HTERT RPE-1 (cell line): ENCODE measurements around the gene ZBED4.
"Not testable (repeated sequence)": the region's sequence is repeated elsewhere in the genome, so short reads cannot be mapped to it uniquely, and the experiment has no call there.

Source experiments
- in situ Hi-C: fragments of 300-500 bp; cut with MboI; formaldehyde crosslinking; loops from 4 replicates; pipeline ENCODE4 v1.14.3; 2020; ENCODE audit warnings: low sequenced_read_pairs

ZBED4 gene

DNA sequence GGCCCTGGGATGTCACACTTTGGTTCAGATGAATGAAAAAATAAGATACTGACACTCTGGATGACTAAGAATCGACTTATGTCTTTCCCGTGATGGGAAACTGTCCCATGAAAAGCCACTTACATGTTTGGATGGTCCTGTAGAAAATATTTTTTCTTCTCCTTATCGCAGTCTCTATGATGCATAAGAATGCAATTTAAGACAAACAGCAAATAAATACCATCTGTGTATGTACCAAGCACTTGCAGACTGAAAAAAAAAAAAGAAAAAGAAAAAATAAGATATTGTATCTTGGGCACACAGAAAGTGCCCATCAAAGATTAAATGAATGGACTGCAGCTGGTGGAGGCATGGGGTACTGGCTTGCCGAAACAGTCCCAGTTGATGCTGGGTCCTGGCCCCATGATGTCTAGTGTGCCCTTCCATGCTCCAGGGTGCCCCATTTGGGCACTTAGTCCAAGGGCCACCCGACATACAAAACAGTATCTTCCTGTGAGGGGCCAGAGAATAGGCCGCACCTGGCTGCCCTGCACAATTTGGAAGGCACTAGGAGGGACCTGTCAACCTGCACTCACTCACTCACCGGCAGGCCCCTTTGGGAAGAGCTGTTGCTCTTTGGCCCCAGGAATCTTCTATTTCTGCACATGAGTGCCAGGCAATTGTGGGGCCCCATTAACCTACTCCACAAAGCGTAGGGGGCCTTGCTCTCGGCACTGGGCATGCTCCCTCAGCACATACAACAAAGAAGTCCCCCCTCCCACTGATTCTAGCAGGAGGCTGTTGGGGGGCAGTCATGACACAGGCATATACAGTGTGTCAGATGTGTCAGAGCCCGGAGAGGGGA, 2.5 kb upstream of the ZBED4 start:
- in situ Hi-C loops, result no loop called here

DNA sequence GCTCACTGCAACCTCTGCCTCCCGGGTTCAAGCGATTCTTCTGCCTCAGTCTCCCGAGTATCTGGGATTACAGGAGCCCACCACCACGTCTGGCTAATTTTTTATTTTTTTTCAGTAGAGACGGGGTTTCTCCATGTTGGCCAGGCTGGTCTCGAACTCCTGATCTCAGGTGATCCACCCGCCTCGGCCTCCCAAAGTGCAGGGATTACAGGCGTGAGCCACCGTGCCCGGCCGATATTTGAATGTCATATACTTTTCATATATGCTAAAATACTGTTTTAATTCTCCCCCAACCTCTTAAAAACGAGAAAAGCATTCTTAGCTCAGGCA, 1.1 kb upstream of the ZBED4 start:
- in situ Hi-C loops, result not testable (repeated sequence)

DNA sequence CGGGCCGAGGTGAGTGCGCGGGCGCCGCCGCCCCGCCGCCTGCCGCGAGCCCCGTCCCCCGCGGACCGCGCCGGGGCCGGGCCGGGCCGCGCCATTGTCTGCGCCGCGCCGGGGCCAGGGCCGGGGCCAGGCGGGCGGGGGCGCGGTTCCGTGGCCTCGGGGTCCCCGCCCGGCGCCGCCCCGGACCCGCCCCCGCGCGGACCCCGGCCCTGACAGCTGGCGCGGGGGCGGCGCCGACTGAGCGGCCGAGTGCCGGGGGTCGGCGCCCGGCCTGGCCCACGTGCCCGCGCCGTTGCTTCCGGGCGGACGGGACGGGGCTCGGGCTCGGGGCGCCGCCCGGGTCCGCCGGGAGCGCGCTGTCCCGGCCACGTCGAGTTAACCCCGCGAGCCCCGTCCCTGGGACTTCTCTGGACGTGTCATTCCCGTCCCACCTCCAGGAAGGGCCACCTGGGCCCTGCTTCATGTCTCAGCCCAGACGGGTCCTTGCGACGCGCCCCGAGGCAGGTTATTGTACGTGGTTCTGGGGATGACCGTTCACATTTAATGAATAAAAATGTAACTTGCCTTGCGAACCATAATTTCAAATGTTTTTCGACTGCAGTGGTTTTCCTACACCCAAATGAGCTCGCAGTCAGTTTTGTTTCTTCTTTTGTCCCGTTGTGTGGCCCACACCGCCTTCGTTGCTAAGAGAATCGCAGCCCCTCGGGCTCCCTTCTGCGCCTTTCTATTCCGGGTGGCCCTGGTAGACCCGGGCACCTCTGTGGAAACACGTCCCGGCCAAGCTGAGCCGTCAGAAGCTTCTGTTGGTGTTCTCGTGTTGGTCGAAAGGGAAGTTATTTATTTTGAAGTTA, 562 bp downstream of the ZBED4 start:
- in situ Hi-C loops, result no loop called here

DNA sequence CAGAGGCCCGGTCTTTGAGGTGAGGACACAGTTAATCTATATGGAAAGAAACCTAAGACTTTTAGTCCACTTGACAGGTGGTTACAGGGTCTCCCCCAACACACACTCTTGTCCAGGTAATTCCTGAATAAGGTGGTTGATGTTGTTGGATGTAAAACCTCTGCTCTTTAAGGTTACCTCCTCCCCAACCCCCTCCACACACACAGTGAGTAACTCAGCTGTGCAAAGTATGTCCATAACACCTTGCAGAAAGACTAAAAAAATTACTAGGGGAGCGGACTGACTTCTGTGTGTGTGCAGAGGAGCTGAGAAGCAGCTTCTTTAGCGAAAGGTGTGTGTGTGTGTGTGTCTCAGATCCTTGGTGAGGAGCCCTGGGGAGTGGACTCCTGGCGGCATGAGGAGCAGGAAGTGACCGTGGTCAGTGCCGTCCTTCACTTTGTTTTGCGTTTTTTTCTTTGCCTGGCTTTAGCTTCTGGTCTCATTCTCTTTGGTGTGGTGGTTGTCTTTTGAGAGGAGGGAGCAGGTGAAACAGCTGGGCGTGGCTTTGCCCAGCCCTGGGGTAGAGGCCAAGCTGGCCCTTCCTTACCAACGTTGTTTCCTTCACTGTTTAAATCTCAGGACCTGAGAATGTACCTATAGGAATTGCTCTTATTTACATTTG, 1.7 kb downstream of the ZBED4 start:
- in situ Hi-C loops, result no loop called here

DNA sequence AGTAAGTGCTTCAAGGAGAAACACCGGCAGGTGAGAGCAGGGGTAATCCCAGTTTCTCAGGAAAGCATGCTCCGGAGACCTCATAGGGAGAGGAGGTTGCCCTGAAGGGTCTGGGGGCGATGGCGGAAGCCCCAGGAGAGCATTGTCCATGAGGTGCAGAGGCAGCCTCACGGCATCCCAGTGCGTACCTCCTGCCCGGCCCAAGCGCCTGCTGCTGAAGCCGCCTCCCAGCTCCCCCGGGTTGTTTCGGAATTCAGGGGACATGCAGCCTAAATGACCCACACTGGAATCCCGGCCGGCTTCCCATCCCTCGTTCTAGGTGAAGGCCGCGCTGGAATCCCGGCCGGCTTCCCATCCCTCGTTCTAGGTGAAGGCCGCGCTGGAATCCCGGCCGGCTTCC, 2.7 kb downstream of the ZBED4 start:
- in situ Hi-C loops, result no loop called here

DNA sequence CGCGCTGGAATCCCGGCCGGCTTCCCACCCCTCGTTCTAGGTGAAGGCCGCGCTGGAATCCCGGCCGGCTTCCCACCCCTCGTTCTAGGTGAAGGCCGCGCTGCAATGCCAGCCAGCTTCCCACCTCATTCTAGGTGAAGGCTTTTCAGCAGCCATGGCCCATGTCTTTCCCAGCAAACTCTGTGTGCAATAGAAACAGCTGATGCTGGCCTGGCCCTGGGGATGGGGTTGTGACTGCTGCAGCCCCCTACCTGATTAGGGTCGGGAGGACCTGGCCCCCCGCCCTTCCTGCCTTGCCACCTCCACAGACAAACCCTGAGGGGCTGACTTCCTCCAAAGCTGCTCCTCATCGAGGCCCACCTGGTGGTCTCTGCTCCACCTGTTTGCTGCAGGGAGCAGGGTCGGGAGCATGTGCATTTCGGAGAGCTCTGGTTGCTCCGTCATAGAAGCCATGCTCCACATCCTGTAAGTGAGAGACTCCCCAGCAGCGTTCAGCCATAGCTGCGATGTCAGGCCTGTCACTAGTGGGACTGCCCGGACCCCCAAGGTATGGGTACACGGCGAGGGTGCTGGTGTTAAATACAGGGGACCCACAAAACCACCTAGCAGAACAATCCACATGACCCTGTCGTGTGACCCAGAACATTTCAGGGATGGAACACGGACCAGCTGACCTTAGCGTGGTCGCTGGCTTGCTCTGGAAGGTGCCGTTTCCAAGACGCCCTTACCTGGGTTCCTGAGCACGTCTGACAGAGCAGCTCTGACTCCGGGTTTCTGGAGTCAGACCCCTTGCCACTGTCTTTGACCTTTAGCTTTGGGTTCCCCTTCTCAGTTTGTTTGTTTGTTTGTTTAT, 3.3 kb downstream of the ZBED4 start:
- in situ Hi-C loops, result no loop called here

DNA sequence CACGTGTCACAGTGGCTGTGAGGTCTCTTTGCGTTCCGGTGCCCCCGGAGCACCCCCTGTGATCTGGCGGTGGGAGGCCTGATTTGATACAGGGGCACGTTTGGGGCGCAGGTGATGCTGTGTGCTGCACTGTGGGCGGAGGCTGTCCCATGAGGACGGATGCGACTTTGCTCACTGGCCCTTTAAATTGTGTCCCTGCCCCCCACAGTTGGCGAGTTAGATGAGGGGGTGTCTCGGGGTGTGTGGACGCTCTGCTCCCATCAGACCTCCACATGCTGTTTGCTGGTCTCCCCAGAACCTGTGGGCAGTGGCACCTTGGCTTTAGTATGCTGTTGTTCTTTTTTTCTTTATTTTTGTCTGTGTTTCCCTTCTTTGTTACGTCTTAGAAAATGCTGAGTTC, 5.2 kb downstream of the ZBED4 start:
- in situ Hi-C loops, result no loop called here

DNA sequence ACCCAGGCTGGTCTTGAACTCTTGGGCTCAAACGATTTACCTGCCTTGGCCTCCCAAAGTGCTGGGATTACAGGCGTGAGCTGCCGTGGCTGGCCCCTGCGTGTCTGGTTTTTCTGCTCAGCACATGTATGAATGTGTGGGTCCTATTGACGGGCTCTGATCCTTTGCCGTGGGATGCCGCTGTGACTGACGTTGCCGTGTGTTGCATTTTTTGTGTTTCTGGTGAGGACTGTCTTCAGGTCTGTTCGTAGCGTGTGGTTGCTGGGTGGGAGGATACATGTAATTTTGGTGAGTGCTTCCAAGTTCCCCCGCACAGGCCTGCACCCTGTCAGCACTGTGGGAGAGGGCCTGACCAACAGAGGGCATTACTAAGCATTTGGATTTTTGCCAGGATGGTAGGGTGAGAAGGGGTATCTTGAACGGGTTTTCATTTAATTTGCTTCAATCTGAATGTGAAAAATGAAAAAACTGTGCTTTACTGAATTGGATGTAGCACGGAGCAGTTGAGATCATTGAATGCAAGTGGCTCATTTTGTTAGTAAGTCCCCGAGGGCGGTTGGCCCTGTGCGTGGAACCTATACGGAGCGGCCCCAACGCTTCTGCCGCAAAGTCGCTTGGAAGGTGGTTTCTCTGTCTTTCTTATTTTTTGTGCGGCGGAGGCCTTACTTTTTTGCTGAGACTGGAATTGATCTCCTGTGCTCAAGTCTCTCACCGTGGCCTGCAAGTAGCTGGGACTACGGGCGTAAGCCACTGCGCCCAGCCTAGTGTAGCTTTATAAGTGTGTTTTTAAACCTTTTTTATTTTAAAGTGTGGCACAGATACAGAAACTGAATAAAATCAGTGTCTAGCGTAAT, 8.2 kb downstream of the ZBED4 start:
- in situ Hi-C loops, result no loop called here

DNA sequence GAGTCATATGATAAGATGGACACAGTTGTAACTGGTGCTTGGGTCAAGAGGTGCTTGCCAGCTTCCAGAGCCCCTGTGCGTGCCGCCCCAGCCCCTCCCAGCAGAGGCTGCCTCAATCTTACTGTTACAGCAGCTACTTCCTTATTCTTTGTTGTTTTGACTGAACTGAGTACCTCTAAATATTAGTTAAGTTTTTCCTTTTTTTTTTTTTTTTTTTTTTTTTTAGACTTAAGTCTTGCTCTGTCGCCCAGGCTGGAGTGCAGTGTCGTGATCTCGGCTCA, 8.8 kb downstream of the ZBED4 start:
- in situ Hi-C loops, result no loop called here

DNA sequence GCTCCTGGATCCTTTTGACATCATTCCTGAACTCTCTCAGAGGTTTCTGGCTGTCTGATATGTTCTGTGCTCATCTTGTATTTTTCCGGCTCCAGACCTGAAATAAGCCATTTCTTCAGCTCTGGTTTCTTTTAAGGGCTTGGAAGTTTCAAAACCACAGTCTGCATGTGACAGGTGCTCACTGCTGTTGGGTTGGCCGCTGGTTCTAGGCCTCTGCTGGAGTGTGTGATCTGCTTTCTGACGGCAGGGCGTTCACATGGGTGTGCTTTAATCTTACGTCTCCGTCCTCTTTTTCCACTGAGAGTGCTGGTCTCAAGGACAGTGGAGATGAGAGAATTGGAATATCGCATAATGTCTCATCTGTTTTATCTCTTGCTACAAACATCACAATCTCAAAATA, 10.3 kb downstream of the ZBED4 start:
- in situ Hi-C loops, result no loop called here

DNA sequence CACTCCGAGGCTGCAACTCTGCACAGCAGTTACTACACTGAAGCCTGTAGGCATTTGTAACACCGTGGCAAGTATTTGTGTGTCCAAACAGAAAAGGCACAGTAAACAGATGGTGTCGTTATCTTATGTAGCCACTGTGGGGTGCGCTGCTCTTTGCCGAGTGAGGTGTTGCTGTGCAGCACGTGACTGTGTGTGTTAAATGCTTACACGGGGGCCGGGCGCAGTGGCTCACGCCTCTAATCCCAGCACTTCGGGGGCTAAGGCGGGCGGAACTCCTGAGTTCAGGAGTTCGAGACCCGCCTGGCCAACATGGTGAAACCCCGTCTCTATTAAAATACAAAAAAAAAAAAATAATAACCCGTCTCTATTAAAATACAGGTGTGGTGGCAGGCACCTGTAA, 11.5 kb downstream of the ZBED4 start:
- in situ Hi-C loops, result no loop called here

DNA sequence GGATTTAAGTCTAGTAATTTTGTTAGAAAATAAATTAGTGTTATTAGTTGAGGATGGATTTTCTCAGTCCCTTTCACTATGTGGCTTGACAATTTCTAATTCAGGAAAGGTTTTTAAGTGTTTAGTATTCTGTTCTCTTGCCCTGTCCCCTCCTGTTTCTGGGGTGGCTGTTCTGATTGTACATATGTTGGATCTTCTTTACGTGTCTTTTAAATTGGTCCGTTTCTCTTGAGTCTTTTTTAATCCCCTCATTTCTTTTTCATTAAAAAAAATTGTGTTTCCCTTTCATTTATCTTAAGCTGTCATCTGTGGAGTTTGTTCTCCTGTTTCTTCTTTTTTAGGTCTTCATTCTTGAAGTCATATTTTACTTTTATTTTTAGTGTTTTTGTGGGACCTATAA, 12.5 kb downstream of the ZBED4 start:
- in situ Hi-C loops, result no loop called here

DNA sequence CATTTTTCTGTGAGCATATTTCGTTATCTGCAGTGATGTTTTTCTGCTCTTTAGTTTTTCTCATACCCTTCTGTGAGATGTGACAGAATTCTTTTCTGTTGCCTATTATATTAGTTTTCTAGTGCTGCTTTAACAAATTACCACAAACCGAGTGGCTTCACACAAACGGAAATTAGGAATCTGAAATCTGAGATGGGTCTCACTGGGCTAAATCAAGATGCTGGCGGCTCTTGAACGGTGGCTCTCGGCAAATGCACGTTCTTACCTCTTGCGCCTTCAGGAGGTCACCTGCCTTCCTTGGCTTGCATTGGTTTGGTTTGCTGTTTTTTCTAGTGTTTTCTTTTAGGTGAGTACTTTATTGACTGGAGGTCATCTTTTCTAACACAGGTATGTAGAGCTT, 13.0 kb downstream of the ZBED4 start:
- in situ Hi-C loops, result no loop called here

DNA sequence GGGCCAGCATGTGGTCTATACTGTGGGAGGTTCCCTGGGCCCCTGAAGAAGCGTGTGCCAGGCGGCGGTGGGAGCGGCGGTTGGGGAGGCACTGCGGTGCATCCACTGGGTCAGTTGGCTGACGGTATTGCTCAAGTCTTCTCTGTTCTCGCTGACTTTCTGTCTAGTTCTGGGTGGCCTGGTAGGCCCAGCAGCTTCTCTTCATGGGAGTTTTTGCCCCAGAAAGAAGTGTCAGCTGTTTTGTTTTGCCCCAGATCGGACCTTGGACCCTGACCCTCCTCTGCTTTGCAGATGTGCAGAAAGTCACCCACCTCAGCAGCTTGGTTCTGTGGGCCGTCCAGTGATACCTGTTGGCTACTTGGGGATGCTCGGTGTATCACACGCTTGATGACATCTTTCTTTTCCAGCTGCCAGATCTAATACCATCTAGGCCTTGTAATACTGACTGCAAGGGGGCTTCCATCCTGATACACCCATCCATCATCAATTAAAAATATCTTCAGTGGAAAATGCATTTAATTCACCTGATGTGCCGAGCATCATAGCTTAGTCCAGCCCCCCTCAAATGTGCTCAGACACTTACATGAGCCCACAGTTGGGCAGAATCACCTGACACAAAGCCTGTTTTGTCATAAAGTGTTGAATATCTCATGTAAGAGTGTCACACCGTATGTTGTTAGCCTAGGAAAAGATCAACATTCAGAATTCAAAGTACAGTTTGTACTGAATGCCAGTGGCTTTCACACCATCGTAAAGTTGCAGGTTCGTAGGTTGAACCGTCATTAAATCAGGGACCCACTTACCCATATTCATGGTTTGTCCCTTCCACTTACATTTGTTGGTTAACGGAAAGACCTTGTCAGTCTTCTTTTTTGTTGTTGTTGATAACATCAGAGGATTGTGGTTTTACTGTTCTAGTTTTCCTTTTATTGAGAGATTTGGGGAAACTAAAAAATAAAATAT, 13.9 kb downstream of the ZBED4 start:
- in situ Hi-C loops, result no loop called here

DNA sequence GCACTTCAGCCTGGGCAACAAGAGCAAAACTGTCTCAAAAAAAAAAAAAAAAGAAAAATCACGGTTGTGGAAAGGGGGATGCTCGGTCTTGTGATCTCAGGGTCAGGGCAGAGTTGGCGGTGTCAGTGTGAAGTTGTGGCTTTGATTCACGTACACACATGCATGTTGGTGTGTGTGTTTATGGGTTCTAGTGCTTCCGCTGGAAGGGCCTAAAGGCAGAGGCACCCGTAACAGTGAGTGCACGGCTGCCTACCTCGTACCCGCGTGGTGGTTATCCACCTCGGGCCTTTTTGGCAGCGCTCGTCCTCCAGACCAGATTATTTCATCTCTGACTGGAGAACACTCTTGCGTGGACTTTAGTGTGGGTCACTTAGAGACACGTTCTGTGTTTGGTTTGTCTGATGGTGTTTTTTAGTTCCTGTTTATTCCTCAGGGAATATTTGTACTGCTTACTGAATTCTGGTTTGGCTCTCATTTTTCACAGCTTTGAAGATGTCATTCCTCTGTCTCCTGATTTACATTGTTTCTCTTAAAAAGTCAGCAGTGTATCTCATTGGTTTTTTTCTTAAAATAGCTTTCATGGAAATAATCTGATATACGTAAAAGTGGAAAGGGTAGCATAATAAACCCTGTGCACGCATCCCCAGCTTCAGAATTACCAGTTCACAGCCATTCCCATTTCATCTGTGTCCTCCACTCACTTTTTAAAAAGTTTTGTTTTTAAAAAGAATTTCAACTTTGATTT, 15.6 kb downstream of the ZBED4 start:
- in situ Hi-C loops, result no loop called here

DNA sequence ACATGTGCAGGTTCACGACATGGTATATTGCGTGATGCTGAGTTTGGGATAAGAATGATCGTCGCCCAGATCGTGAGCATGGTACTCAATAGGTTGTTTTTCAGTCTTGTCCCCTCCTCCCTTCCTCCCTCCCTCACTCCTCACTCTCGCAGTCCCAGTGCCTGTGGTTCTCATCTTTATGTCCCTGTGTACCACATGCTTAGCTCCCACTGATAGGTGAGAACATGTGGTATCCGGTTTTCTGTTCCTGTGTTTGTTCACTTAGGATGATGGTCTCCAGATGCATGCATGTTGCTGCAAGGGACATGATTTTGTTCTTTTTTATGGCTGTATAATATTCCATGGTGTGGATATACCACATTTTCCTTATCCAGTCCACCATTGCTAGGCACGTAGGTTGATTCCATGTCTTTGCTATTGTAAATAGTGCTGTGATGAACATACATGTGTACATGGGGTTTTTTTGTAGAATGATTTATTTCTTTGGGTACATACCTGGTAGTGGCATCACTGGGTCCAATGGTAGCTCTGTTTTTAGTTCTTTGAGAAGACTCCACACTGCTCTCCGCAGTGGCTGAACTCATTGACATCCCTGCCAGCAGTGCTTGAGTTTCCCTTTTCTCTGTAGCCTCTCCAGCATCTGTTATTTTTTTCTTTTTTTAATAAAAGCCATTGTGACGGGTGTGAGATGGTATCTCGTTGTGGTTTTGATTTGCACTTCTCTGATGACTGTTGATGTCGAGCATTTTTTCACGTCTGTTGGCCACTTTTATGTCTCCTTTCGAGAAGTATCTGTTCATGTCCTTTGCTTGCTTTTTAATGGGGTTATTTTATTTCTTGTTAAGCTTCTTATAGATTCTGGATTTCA, 16.4 kb downstream of the ZBED4 start:
- in situ Hi-C loops, result no loop called here

DNA sequence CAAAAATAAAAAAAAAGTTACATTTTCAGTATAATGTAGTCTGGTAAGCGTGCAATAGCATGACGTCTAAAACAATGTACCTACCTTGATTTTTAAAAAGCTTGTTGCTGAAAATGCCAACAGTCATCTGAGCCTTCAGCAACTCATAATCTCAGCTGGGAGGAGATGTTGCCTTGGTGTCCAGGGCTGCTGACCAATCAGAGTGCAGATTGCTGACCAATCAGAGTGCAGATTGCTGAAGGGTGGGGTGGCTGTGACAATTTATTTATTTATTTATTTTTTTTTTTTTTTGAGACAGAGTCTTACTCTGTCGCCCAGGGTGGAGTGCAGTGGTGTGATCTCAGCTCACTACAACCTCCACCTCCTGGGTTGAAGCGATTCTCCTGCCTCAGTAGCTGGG, 17.8 kb downstream of the ZBED4 start:
- in situ Hi-C loops, result no loop called here
